GM21390 (cell line): ENCODE data around the gene HASPIN.
"Not testable (repeated sequence)": the region's sequence is repeated elsewhere in the genome, so short reads cannot be mapped to it uniquely, and the experiment has no call there.

ENCODE experiments used
- ATAC-seq: cut with Tn5 transposase; IDR thresholded peaks from one replicate; pipeline ENCODE4 v1.9.1; 2021; ENCODE audit not compliant: unreplicated experiment

The HASPIN gene

GRCh38 chr17:3734911-3735276, 11.2 kb downstream of the HASPIN start:
- not testable (repeated sequence) for ATAC-seq

- ATAC-seq: no peak
Measured at GRCh38 chr17:3735515-3735914, 11.8 kb downstream of the HASPIN start.

GRCh38 chr17:3738562-3739295, 15.0 kb downstream of the HASPIN start:
- ATAC-seq: no peak

GRCh38 chr17:3739422-3740124, 15.9 kb downstream of the HASPIN start:
- no peak for ATAC-seq

- no peak for ATAC-seq
Measured at GRCh38 chr17:3740611-3741073, 16.9 kb downstream of the HASPIN start.

GRCh38 chr17:3744014-3744413, 20.3 kb downstream of the HASPIN start:
- no peak for ATAC-seq

GRCh38 chr17:3745071-3745470, 21.4 kb downstream of the HASPIN start:
- ATAC-seq: no peak

- no peak for ATAC-seq
Measured at GRCh38 chr17:3747805-3748204, 24.1 kb downstream of the HASPIN start.

- no peak for ATAC-seq
Measured at GRCh38 chr17:3748576-3748975, 24.9 kb downstream of the HASPIN start.

- no peak for ATAC-seq
Measured at GRCh38 chr17:3750296-3750695, 26.6 kb downstream of the HASPIN start.

GRCh38 chr17:3750926-3751325, 27.2 kb downstream of the HASPIN start:
- no peak for ATAC-seq

GRCh38 chr17:3751836-3752235, 28.1 kb downstream of the HASPIN start:
- no peak for ATAC-seq

- no peak for ATAC-seq
Measured at GRCh38 chr17:3753624-3754023, 29.9 kb downstream of the HASPIN start.

GRCh38 chr17:3754066-3754457, 30.4 kb downstream of the HASPIN start:
- ATAC-seq: no peak

- no peak for ATAC-seq
Measured at GRCh38 chr17:3754458-3755334, 31.0 kb downstream of the HASPIN start.

GRCh38 chr17:3755335-3756030, 31.8 kb downstream of the HASPIN start:
- no peak for ATAC-seq

GRCh38 chr17:3759597-3760216, 36.0 kb downstream of the HASPIN start:
- ATAC-seq: no peak

- ATAC-seq: no peak
Measured at GRCh38 chr17:3761036-3761917, 37.6 kb downstream of the HASPIN start.

GRCh38 chr17:3761918-3762380, 38.2 kb downstream of the HASPIN start:
- ATAC-seq: no peak
